Gastrocnemius medialis (tissue), 4 donors: ENCODE results near the gene MARCHF10. TPM values are rescaled to one million over a fixed set of nuclear protein-coding genes. Genes with fewer than 3 reads are reported as not detected.

ENCODE experiments used
- ATAC-seq, 2 donors: fragments of 150-250 bp; one replicate each; pipeline ENCODE4 v1.9.1; 2016
- DNase-seq, 2 donors: peaks; one replicate each; pipeline ENCODE4 v3.0.0-alpha.2; 2019
- H3K27ac ChIP-seq, 4 donors: fragments of 200-600 bp; sonication (generic); 1 replicate in 1 of 4; 2 replicates in 3 of 4; pipeline ENCODE4 v1.5.1; 2016 to 2018; ENCODE audit warnings: mild to moderate bottlenecking in 2 of 4, moderate library complexity in 1 of 4
- H3K27me3 ChIP-seq, 3 donors: fragments of 200-600 bp; sonication (generic) in 2 of 3; 1 replicate in 1 of 3; 2 replicates in 2 of 3; pipeline versions ENCODE4 v1.5.1 to v1.6.0; 2016 to 2019; ENCODE audit warnings: mild to moderate bottlenecking in 1 of 3, moderate library complexity in 1 of 3
- H3K36me3 ChIP-seq, 2 donors: fragments of 200-600 bp; sonication (generic) in 1 of 2; one replicate each; pipeline ENCODE4 v1.5.1; 2017 to 2018
- H3K4me1 ChIP-seq, 2 donors: fragments of 200-600 bp; sonication (generic) in 1 of 2; one replicate each; pipeline ENCODE4 v1.5.1; 2016 to 2017; ENCODE audit warnings: mild to moderate bottlenecking in 2 of 2
- H3K4me3 ChIP-seq, 4 donors: fragments of 200-600 bp; sonication (generic) in 3 of 4; 1 replicate in 1 of 4; 2 replicates in 3 of 4; pipeline ENCODE4 v1.5.1; 2016 to 2019; ENCODE audit warnings: mild to moderate bottlenecking in 2 of 4
- H3K9me3 ChIP-seq, 3 donors: fragments of 200-600 bp; sonication (generic) in 2 of 3; 1 replicate in 1 of 3; 2 replicates in 2 of 3; pipeline ENCODE4 v1.5.1; 2016 to 2019
- POLR2A ChIP-seq, 2 donors: fragments of 450-650 bp; IDR thresholded peaks; one replicate each; pipeline ENCODE4 v1.6.1; 2017; ENCODE audit warnings: antibody characterized with exemption in 2 of 2, mild to moderate bottlenecking in 2 of 2, moderate library complexity in 2 of 2
- in situ Hi-C, 4 donors: fragments of 200-750 bp; cut with MboI; loops; one replicate each; pipeline versions ENCODE4 v1.15.0 to v1.8.0; 2017; ENCODE audit warnings: low sequenced_read_pairs in 4 of 4
- intact Hi-C: fragments of 100-400 bp; cut with DNase I; formaldehyde crosslinking; loops from one replicate; pipeline ENCODE4 v1.15.1; 2023; ENCODE audit warnings: low total_unique reads
- total RNA-seq, 4 donors: library from RNA; depleted of rRNA; stranded (reverse); fragments of >200 nt; gene quantifications; one replicate each; pipeline versions ENCODE4 v1.1.0 to v1.2.3, GENCODE V29; 2016
- TF ChIP-seq, protein P1 (sequence below), 5 experiments: fragments of 450-650 bp in 3 of 5; fragments of 200-600 bp in 2 of 5; sonication (generic) in 2 of 5; IDR thresholded peaks in 4 of 5; conservative IDR thresholded peaks in 1 of 5; 1 replicate in 4 of 5; 2 replicates in 1 of 5; pipeline ENCODE4 v1.5.1; 2016 to 2019; ENCODE audit warnings: antibody characterized with exemption in 5 of 5, mild to moderate bottlenecking in 3 of 5, moderate library complexity in 3 of 5

MARCHF10 gene
- total RNA-seq, 4 donors from 2014 or later: not detected

- no peak for DNase-seq
- H3K27ac ChIP-seq: no peak overlapping the region
- intact Hi-C loops (no loop called here), in situ Hi-C loops (loop anchor here in 2 of 4 donors (10.0 to 25.0 kb wide), 2 partner anchors 724 to 822 kb away; partner anchors contain the start of gene KCNH6 (in 1 of the 2))
- H3K36me3 ChIP-seq: no peaks in the 10 kb centered on the region
- no peak for ATAC-seq
- H3K4me3 ChIP-seq: no peak overlapping the region
- TF ChIP-seq POLR2A (IDR thresholded peaks at IDR 0.05): no peak
- TF ChIP-seq, protein P1, sequence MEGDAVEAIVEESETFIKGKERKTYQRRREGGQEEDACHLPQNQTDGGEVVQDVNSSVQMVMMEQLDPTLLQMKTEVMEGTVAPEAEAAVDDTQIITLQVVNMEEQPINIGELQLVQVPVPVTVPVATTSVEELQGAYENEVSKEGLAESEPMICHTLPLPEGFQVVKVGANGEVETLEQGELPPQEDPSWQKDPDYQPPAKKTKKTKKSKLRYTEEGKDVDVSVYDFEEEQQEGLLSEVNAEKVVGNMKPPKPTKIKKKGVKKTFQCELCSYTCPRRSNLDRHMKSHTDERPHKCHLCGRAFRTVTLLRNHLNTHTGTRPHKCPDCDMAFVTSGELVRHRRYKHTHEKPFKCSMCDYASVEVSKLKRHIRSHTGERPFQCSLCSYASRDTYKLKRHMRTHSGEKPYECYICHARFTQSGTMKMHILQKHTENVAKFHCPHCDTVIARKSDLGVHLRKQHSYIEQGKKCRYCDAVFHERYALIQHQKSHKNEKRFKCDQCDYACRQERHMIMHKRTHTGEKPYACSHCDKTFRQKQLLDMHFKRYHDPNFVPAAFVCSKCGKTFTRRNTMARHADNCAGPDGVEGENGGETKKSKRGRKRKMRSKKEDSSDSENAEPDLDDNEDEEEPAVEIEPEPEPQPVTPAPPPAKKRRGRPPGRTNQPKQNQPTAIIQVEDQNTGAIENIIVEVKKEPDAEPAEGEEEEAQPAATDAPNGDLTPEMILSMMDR (IDR thresholded peaks at IDR 0.05 in 4 of 5, conservative IDR thresholded peaks at IDR 0.05 in 1 of 5): no peak
- H3K9me3 ChIP-seq: no peaks in the 10 kb centered on the region
- no peaks in the 10 kb centered on the region for H3K4me1 ChIP-seq
- no peaks in the 10 kb centered on the region for H3K27me3 ChIP-seq
These were observed 117.8 kb downstream of the MARCHF10 start for GRCh38 chr17:62690168-62690897.

DNA sequence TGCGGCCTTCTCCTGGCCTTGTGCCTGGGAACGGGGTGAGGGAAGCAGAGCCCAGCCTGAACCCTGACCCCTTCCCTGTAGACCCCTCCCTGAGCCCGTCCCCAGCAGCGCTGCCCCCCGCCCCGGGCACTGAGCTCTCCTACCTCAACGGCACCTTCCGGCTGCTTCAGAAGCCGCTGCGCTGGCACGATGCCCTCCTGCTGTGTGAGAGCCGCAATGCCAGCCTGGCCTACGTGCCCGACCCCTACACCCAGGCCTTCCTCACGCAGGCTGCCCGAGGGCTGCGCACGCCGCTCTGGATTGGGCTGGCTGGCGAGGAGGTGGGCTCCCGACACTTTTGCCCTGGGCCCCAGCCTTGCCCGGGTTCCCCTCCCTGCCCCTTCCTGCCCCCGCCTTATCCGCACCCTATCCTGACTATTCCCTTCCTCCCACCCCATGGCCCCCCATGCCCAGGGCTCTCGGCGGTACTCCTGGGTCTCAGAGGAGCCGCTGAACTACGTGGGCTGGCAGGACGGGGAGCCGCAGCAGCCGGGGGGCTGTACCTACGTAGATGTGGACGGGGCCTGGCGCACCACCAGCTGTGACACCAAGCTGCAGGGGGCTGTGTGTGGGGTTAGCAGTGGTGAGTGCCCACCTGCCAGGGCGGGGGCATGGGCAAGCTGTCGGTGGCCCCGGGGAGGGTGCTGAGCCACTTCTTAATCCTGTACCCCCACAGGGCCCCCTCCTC is 118.5 kb downstream of the MARCHF10 start:
- no peak for TF ChIP-seq POLR2A (IDR thresholded peaks at IDR 0.05)
- TF ChIP-seq, protein P1 (IDR thresholded peaks at IDR 0.05 in 4 of 5, conservative IDR thresholded peaks at IDR 0.05 in 1 of 5): no peak
- intact Hi-C loops (no loop called here), in situ Hi-C loops (loop anchor here in 2 of 4 donors (10.0 to 25.0 kb wide), 2 partner anchors 725 to 823 kb away; partner anchors contain the start of gene KCNH6 (in 1 of the 2))
- H3K4me1 ChIP-seq: no peaks in the 10 kb centered on the region
- no peaks in the 10 kb centered on the region for H3K9me3 ChIP-seq
- DNase-seq: no peak
- H3K27me3 ChIP-seq: no peaks in the 10 kb centered on the region
- H3K27ac ChIP-seq: no peak overlapping the region
- no peak overlapping the region for H3K4me3 ChIP-seq
- ATAC-seq: no peak
- no peaks in the 10 kb centered on the region for H3K36me3 ChIP-seq

GRCh38 chr17:62688398-62689160 is 119.5 kb downstream of the MARCHF10 start:
- no peak overlapping the region for H3K27ac ChIP-seq
- in situ Hi-C loops (loop anchor here in 1 of 4 donors (25.0 kb wide), 1 partner anchor 824 kb away; the partner anchor contains the start of gene KCNH6), intact Hi-C loops (no loop called here)
- no peak overlapping the region for H3K4me3 ChIP-seq
- no peaks in the 10 kb centered on the region for H3K9me3 ChIP-seq
- TF ChIP-seq, protein P1 (IDR thresholded peaks at IDR 0.05 in 4 of 5, conservative IDR thresholded peaks at IDR 0.05 in 1 of 5): no peak
- TF ChIP-seq POLR2A (IDR thresholded peaks at IDR 0.05): no peak
- no peaks in the 10 kb centered on the region for H3K27me3 ChIP-seq
- DNase-seq: no peak
- no peak for ATAC-seq
- H3K36me3 ChIP-seq: no peaks in the 10 kb centered on the region
- no peaks in the 10 kb centered on the region for H3K4me1 ChIP-seq

DNA sequence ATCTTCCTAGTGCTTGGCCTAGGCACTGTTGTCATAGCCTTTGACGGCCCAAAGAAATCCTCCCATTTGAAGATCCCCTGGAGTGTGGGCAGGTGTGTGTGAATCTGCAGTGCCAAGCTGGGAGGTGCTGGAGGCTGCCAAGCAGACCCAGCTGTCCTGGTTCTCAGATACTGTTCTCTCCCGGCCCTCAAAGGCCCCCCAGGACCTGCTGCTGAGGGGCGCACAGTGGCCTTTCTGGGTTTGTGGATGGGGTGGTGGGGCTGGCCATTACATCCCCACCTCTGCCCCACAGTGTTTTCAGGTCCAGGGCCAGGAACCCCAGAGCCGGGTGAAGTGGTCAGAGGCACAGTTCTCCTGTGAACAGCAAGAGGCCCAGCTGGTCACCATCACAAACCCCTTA is 120.1 kb downstream of the MARCHF10 start:
- in situ Hi-C loops (loop anchor here in 1 of 4 donors (25.0 kb wide), 1 partner anchor 824 kb away; the partner anchor contains the start of gene KCNH6), intact Hi-C loops (no loop called here)
- H3K27me3 ChIP-seq: no peaks in the 10 kb centered on the region
- no peaks in the 10 kb centered on the region for H3K4me1 ChIP-seq
- H3K27ac ChIP-seq: no peak overlapping the region
- TF ChIP-seq POLR2A (IDR thresholded peaks at IDR 0.05): no peak
- TF ChIP-seq, protein P1 (IDR thresholded peaks at IDR 0.05 in 4 of 5, conservative IDR thresholded peaks at IDR 0.05 in 1 of 5): no peak
- no peaks in the 10 kb centered on the region for H3K36me3 ChIP-seq
- H3K4me3 ChIP-seq: no peak overlapping the region
- DNase-seq: no peak
- ATAC-seq: no peak
- no peaks in the 10 kb centered on the region for H3K9me3 ChIP-seq
